DND-41 (cell line): ENCODE results near the gene WFDC12.

Experiments
- ATAC-seq: fragments of 200-7000 bp; cut with Tn5 transposase; 3 replicates; pipeline ENCODE4 v1.9.1; 2021; ENCODE audit warnings: low read depth; ENCODE audit not compliant: insufficient read depth
- DNase-seq: peaks from one replicate; pipeline ENCODE4 v3.0.0-alpha.2; 2020
- H2AFZ ChIP-seq: 2 replicates; pipeline ENCODE4 v1.6.0; 2012; ENCODE audit warnings: low read depth, low read length
- H3K27ac ChIP-seq: 2 replicates; pipeline ENCODE4 v1.5.1; 2012; ENCODE audit warnings: low read length, inconsistent platforms
- H3K27me3 ChIP-seq: fragments of 200-600 bp; sonication (generic); 2 replicates; pipeline ENCODE4 v1.6.0; 2012; ENCODE audit warnings: low read length, mild to moderate bottlenecking, inconsistent platforms; ENCODE audit not compliant: insufficient read depth, poor library complexity
- H3K36me3 ChIP-seq: 2 replicates; pipeline ENCODE4 v1.5.1; 2012; ENCODE audit warnings: low read length, inconsistent platforms; ENCODE audit not compliant: insufficient read depth
- H3K4me1 ChIP-seq: 2 replicates; pipeline ENCODE4 v1.5.1; 2012; ENCODE audit warnings: mild to moderate bottlenecking, low read length; ENCODE audit not compliant: insufficient read depth
- H3K4me2 ChIP-seq: 2 replicates; pipeline ENCODE4 v1.6.0; 2012; ENCODE audit warnings: mild to moderate bottlenecking, moderate library complexity, low read length, inconsistent platforms; ENCODE audit not compliant: insufficient read depth
- H3K4me3 ChIP-seq, 2 experiments: fragments of 200-600 bp in 1 of 2; shearing (Covaris generic) in 1 of 2; 2 replicates each; pipeline ENCODE4 v1.5.1; 2012 to 2016; ENCODE audit warnings: inconsistent platforms in 2 of 2, low read length in 2 of 2, mild to moderate bottlenecking in 2 of 2, low read depth in 1 of 2, moderate library complexity in 1 of 2
- H3K79me2 ChIP-seq: 2 replicates; pipeline ENCODE4 v1.6.0; 2012; ENCODE audit warnings: low read length, inconsistent platforms; ENCODE audit not compliant: insufficient read depth
- H3K9ac ChIP-seq: 2 replicates; pipeline ENCODE4 v1.6.0; 2012; ENCODE audit warnings: low read depth, mild to moderate bottlenecking, inconsistent platforms, low read length, moderate library complexity
- H3K9me3 ChIP-seq: 2 replicates; pipeline ENCODE4 v1.5.1; 2012; ENCODE audit warnings: low read length, moderate library complexity, mild to moderate bottlenecking, inconsistent platforms; ENCODE audit not compliant: insufficient read depth, severe bottlenecking
- H4K20me1 ChIP-seq: 2 replicates; pipeline ENCODE4 v1.6.0; 2012; ENCODE audit warnings: low read length; ENCODE audit not compliant: insufficient read depth
- EZH2 ChIP-seq: IDR thresholded peaks from 3 replicates; pipeline ENCODE4 v1.6.1; 2012; ENCODE audit warnings: borderline replicate concordance, low read depth, mild to moderate bottlenecking, moderate library complexity, low read length, inconsistent platforms; ENCODE audit not compliant: severe bottlenecking
- TF ChIP-seq, protein P1 (sequence below): IDR thresholded peaks from 2 replicates; pipeline ENCODE4 v1.5.1; 2012; ENCODE audit warnings: borderline replicate concordance, low read length, moderate library complexity, mild to moderate bottlenecking; ENCODE audit not compliant: poor library complexity, severe bottlenecking; ENCODE audit errors: extremely low read depth

WFDC12 gene

GRCh38 chr20:45100563-45101245, 23.6 kb downstream of the WFDC12 start, which contains the start of gene KCNS1:
KCNS1 (minus strand) TSS chr20:45101127; CDS start chr20:45099236, 1,891 bp downstream.
- Histone ChIP-seq H3K79me2 (no peaks in the 10 kb centered on the region), H2AFZ (no peak within 1 kb of the TSS), H3K36me3 (no peaks in the 10 kb centered on the region), H4K20me1 (no peaks in the 10 kb centered on the region), H3K27ac (no peak within 1 kb of the TSS), H3K4me1 (no peaks in the 10 kb centered on the region), H3K4me2 (no peak within 1 kb of the TSS), H3K9me3 (no peaks in the 10 kb centered on the region), H3K27me3 (peaks cover 3% of the 10 kb centered on the region), H3K4me3 (no peak within 1 kb of the TSS), H3K9ac (no peak within 1 kb of the TSS)
- ATAC-seq (no peak), DNase-seq (no peak)
- TF ChIP-seq, protein P1, sequence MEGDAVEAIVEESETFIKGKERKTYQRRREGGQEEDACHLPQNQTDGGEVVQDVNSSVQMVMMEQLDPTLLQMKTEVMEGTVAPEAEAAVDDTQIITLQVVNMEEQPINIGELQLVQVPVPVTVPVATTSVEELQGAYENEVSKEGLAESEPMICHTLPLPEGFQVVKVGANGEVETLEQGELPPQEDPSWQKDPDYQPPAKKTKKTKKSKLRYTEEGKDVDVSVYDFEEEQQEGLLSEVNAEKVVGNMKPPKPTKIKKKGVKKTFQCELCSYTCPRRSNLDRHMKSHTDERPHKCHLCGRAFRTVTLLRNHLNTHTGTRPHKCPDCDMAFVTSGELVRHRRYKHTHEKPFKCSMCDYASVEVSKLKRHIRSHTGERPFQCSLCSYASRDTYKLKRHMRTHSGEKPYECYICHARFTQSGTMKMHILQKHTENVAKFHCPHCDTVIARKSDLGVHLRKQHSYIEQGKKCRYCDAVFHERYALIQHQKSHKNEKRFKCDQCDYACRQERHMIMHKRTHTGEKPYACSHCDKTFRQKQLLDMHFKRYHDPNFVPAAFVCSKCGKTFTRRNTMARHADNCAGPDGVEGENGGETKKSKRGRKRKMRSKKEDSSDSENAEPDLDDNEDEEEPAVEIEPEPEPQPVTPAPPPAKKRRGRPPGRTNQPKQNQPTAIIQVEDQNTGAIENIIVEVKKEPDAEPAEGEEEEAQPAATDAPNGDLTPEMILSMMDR = no peak
- no peak for TF ChIP-seq EZH2

DNA sequence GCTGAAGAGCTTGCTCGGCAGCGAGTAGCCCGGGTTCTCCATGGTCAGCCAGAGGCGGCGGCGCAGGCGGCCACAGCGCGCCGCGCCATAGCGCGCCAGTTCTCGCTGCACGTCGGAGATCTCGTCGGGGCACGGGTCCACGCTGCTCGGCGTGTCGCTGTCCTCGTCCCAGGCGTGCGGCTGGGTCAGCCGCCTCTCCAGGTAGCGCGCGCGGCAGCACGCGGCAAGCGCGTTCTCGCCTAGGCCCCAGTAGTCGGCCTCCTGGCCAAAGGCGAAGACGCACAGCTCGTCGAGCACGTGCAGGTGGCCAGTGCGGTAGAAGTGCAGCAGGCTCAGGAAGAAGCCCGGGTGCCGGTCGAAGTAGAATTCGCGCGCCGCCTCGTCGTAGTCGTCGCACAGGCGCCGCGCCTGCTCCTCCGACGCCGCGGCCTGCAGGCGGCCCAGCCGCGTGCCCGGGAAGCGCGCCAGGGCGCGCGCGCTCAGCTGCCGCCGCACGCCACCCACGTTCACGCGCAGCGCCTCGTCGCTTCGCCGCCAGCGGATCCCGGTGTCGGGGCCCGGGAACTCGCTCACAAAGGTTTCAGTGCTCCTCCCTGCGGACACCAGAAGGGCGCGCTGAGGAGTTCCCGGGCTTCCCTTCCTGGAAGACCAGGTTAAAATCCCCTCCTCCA, 26.0 kb downstream of the WFDC12 start:
- H4K20me1 ChIP-seq = no peaks in the 10 kb centered on the region
- no peaks in the 10 kb centered on the region for H3K4me1 ChIP-seq
- H3K4me2 ChIP-seq = no peak overlapping the region
- no peak for ATAC-seq
- no peak for DNase-seq
- no peak overlapping the region for H2AFZ ChIP-seq
- H3K27ac ChIP-seq = no peak overlapping the region
- H3K36me3 ChIP-seq = no peaks in the 10 kb centered on the region
- no peak for TF ChIP-seq EZH2
- TF ChIP-seq, protein P1 = no peak
- H3K27me3 ChIP-seq = no peaks in the 10 kb centered on the region
- no peaks in the 10 kb centered on the region for H3K79me2 ChIP-seq
- no peak overlapping the region for H3K4me3 ChIP-seq
- H3K9ac ChIP-seq = no peak overlapping the region
- no peaks in the 10 kb centered on the region for H3K9me3 ChIP-seq

- TF ChIP-seq EZH2 = no peak
- TF ChIP-seq, protein P1 = no peak
- Histone ChIP-seq H3K27ac (no peak overlapping the region), H3K27me3 (no peaks in the 10 kb centered on the region), H3K36me3 (no peaks in the 10 kb centered on the region), H4K20me1 (no peaks in the 10 kb centered on the region), H3K4me1 (no peaks in the 10 kb centered on the region), H3K9me3 (no peaks in the 10 kb centered on the region), H2AFZ (no peak overlapping the region), H3K4me3 (no peak overlapping the region), H3K9ac (no peak overlapping the region), H3K79me2 (no peaks in the 10 kb centered on the region), H3K4me2 (no peak overlapping the region)
- DNase-seq (no peak), ATAC-seq (no peak)
These were observed 26.7 kb downstream of the WFDC12 start for GRCh38 chr20:45097485-45098102.
